Gastroesophageal sphincter (tissue), 4 donors: Measurements from ENCODE around the gene THAP9. TPM values are rescaled to one million over a fixed set of nuclear protein-coding genes. Genes with fewer than 3 reads are reported as not detected.

Experiments
- ATAC-seq: fragments of 150-250 bp; one replicate; pipeline ENCODE4 v1.9.1; 2016; ENCODE audit warnings: mild to moderate bottlenecking, moderate library complexity
- H3K27ac ChIP-seq, 4 donors: fragments of 200-600 bp; sonication (generic) in 3 of 4; 1 replicate in 3 of 4; 2 replicates in 1 of 4; pipeline ENCODE4 v1.5.1; 2016 to 2019
- H3K27me3 ChIP-seq: fragments of 200-600 bp; sonication (generic); one replicate; pipeline ENCODE4 v1.5.1; 2019
- H3K36me3 ChIP-seq, 2 donors: fragments of 200-600 bp; sonication (generic); one replicate each; pipeline ENCODE4 v1.5.1; 2019; ENCODE audit warnings: control low read depth in 1 of 2
- H3K4me1 ChIP-seq, 3 donors: fragments of 200-600 bp; sonication (generic); 1 replicate in 2 of 3; 2 replicates in 1 of 3; pipeline ENCODE4 v1.5.1; 2016 to 2019; ENCODE audit warnings: control low read depth in 2 of 3
- H3K4me3 ChIP-seq, 2 donors: fragments of 200-600 bp; sonication (generic); one replicate each; pipeline ENCODE4 v1.5.1; 2019; ENCODE audit warnings: mild to moderate bottlenecking in 1 of 2, moderate library complexity in 1 of 2
- H3K9me3 ChIP-seq, 3 donors: fragments of 200-600 bp; sonication (generic); one replicate each; pipeline ENCODE4 v1.5.1; 2017 to 2019; ENCODE audit warnings: control low read depth in 2 of 3
- EP300 ChIP-seq: sonication (generic); formaldehyde crosslinking; IDR thresholded peaks from one replicate; pipeline ENCODE4 v1.6.1; 2017; ENCODE audit warnings: antibody characterized with exemption, mild to moderate bottlenecking
- POLR2A ChIP-seq, 2 donors: fragments of 450-650 bp; IDR thresholded peaks; one replicate each; pipeline ENCODE4 v1.6.1; 2017; ENCODE audit warnings: antibody characterized with exemption in 2 of 2, mild to moderate bottlenecking in 2 of 2, moderate library complexity in 1 of 2
- POLR2AphosphoS5 ChIP-seq: sonication (generic); formaldehyde crosslinking; IDR thresholded peaks from one replicate; pipeline ENCODE4 v1.6.1; 2017; ENCODE audit warnings: antibody characterized with exemption
- WGBS, 2 donors: methylation state at CpG; one replicate each; pipeline ENCODE4 v1.1.5; 2018; ENCODE audit warnings: low coverage in 1 of 2; 5-methylcytosine and 5-hydroxymethylcytosine counted together
- total RNA-seq, 4 donors: library from RNA; depleted of rRNA; stranded (reverse); fragments of >200 nt; gene quantifications; one replicate each; pipeline ENCODE4 v1.1.0, GENCODE V29; 2016
- TF ChIP-seq, protein P1 (sequence below), 4 experiments: fragments of 200-600 bp in 2 of 4; fragments of 450-650 bp in 2 of 4; sonication (generic) in 1 of 4; IDR thresholded peaks; one replicate each; pipeline ENCODE4 v1.5.1; 2017 to 2019; ENCODE audit warnings: antibody characterized with exemption in 4 of 4, mild to moderate bottlenecking in 2 of 4, moderate library complexity in 2 of 4

The THAP9 gene
- total RNA-seq, 4 donors from 2014 or later = 2.6 to 12.5 (median 5.7) TPM

DNA sequence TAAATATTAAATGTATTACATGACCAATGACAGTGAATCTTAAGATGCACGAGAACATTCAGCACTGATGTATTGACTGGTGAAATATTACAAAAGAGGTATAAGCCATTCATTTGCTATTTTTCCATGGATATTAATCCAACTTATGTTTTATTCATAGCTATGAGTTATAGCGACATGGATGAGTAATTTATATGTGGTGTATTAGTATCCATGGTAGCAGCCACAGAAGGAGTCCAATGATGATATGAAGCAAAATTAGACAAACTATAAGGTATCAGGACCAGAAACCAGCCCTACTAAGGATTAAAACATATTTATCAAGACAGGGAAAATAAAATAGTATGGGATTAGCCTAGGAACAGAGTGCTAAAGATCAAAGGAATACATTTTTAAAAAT lies 50.7 kb downstream of the THAP9 start:
- Histone ChIP-seq H3K27me3 (no peaks in the 10 kb centered on the region), H3K36me3 (peaks cover 0 to 2% of the 10 kb centered on the region in 2 donors), H3K4me3 (no peak overlapping the region), H3K9me3 (no peaks in the 10 kb centered on the region), H3K4me1 (no peaks in the 10 kb centered on the region), H3K27ac (no peak overlapping the region)
- ATAC-seq = no peak
- TF ChIP-seq EP300 = no peak
- TF ChIP-seq, protein P1, sequence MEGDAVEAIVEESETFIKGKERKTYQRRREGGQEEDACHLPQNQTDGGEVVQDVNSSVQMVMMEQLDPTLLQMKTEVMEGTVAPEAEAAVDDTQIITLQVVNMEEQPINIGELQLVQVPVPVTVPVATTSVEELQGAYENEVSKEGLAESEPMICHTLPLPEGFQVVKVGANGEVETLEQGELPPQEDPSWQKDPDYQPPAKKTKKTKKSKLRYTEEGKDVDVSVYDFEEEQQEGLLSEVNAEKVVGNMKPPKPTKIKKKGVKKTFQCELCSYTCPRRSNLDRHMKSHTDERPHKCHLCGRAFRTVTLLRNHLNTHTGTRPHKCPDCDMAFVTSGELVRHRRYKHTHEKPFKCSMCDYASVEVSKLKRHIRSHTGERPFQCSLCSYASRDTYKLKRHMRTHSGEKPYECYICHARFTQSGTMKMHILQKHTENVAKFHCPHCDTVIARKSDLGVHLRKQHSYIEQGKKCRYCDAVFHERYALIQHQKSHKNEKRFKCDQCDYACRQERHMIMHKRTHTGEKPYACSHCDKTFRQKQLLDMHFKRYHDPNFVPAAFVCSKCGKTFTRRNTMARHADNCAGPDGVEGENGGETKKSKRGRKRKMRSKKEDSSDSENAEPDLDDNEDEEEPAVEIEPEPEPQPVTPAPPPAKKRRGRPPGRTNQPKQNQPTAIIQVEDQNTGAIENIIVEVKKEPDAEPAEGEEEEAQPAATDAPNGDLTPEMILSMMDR (IDR thresholded peaks at IDR 0.05) = no peak
- no peak for TF ChIP-seq POLR2A (IDR thresholded peaks at IDR 0.05)
- TF ChIP-seq POLR2AphosphoS5 = no peak
- 95 to 100% methylated on average over 2 of the region's 2 CpGs for WGBS, 2 donors

DNA sequence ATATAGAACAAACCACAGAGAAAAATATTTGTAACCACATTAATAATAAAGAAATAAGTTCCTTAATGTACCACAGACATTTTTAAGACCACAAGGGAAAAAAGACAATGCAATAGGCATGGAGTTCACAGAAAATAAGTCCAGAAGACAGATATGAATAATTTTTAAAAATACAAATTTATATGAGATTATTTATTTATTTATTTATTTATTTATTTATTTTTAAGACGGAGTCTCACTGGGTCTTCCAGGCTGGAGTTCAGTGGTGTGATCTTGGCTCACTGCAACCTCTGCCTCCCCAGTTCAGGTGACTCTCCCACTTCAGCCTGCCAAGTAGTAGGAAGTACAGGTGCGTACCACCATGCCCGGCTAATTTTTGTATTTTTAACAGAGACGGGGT lies 53.7 kb downstream of the THAP9 start:
- ATAC-seq = no peak
- no peak for TF ChIP-seq EP300
- TF ChIP-seq, protein P1 (IDR thresholded peaks at IDR 0.05) = no peak
- no peak for TF ChIP-seq POLR2A (IDR thresholded peaks at IDR 0.05)
- TF ChIP-seq POLR2AphosphoS5 = no peak
- Histone ChIP-seq H3K27me3 (no peaks in the 10 kb centered on the region), H3K36me3 (no peaks in the 10 kb centered on the region), H3K9me3 (no peaks in the 10 kb centered on the region), H3K27ac (no peak overlapping the region), H3K4me3 (no peak overlapping the region), H3K4me1 (no peaks in the 10 kb centered on the region)
- WGBS, 2 donors = 97% methylated on average over 2 to 4 of the region's 4 CpGs

DNA sequence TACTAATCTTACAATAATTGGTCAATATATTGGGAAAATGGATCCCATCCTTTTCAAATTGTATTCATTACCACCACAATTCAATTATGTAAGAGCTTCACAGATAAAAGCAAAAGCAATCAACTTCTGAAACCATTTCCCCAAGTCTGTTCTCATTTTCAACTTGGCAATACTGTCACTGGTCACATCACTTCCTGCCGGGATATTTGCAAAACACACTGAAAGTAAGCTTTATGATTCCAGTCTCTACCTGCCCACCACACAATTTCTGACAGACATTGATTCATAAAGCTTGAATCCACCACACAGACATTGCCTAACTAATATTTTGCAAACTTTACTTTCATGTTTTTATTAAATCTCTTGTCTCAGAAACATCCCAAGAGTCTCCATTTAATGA lies 56.5 kb downstream of the THAP9 start:
- Histone ChIP-seq H3K27ac (no peak overlapping the region), H3K4me3 (no peak overlapping the region), H3K4me1 (no peaks in the 10 kb centered on the region), H3K36me3 (peaks cover 0 to 16% of the 10 kb centered on the region in 2 donors), H3K9me3 (no peaks in the 10 kb centered on the region), H3K27me3 (no peaks in the 10 kb centered on the region)
- TF ChIP-seq, protein P1 (IDR thresholded peaks at IDR 0.05) = no peak
- TF ChIP-seq EP300 = no peak
- no peak for TF ChIP-seq POLR2A (IDR thresholded peaks at IDR 0.05)
- TF ChIP-seq POLR2AphosphoS5 = no peak
- WGBS, 2 donors = 86 to 93% methylated on average over 1 of the region's 1 CpG
- ATAC-seq = no peak

DNA sequence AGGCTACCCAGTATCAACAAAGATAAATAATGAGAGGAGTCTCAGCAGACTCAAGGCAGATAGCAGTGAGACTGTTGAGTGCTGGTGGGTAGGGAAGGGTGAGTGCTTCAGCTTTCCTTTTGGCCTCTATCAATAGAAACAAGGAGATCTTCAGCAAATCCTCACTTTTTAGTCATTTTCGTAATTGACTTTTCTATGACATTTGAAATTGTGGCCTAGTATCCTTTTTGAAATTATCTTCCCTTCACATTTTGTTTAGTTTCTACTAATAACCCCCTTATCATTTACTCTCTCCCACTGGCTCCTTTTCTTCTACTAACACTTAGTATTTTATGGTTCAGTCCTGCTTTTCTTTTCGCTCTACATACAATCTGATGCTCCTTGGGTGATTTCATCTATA lies 65.2 kb downstream of the THAP9 start:
- Histone ChIP-seq H3K36me3 (peaks cover 0 to 52% of the 10 kb centered on the region in 2 donors), H3K27me3 (no peaks in the 10 kb centered on the region), H3K27ac (no peak overlapping the region), H3K9me3 (no peaks in the 10 kb centered on the region), H3K4me3 (no peak overlapping the region), H3K4me1 (no peaks in the 10 kb centered on the region)
- TF ChIP-seq POLR2AphosphoS5 (no peak), EP300 (no peak), POLR2A (IDR thresholded peaks at IDR 0.05) (no peak)
- TF ChIP-seq, protein P1 (IDR thresholded peaks at IDR 0.05) = no peak
- 98 to 100% methylated on average over 2 of the region's 2 CpGs for WGBS, 2 donors
- no peak for ATAC-seq

DNA sequence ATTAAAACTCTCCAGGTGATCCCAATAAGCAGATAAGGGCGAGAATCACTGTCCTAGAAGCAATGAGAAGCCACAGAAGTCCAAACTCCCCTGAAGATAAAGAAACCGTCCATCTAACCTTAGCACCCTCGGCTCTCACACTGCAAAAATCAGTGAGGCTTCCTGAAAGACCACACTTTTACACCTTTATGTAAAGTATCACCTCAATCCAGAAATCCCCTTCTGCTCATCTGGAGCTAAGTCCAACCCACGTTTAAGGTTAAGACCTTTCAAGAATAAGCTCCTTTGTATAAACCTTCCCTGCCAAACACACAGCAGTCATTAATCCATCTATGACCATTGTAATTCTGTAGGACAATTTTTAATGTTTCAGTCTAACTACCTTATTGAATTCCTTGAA lies 68.4 kb downstream of the THAP9 start:
- no peak for ATAC-seq
- 29 to 85% methylated on average over 1 to 4 of the region's 4 CpGs for WGBS, 2 donors
- TF ChIP-seq EP300 (no peak), POLR2A (IDR thresholded peaks at IDR 0.05) (no peak), POLR2AphosphoS5 (no peak)
- TF ChIP-seq, protein P1 (IDR thresholded peaks at IDR 0.05) = no peak

More for the DNA sequence above, 68.4 kb downstream of the THAP9 start:
- Histone ChIP-seq H3K27ac (no peak overlapping the region), H3K36me3 (peaks cover 0 to 42% of the 10 kb centered on the region in 2 donors), H3K9me3 (no peaks in the 10 kb centered on the region), H3K27me3 (no peaks in the 10 kb centered on the region), H3K4me1 (no peaks in the 10 kb centered on the region), H3K4me3 (no peak overlapping the region)
